Neutrophil (primary cell): ENCODE data around the gene TBC1D22A.
"Not testable (repeated sequence)": the region's sequence is repeated elsewhere in the genome, so short reads cannot be mapped to it uniquely, and the experiment has no call there.

Source experiments
- H3K27ac ChIP-seq: fragments of 200-600 bp; sonication (generic); 2 replicates; pipeline ENCODE4 v1.5.1; 2016; ENCODE audit warnings: mild to moderate bottlenecking, moderate library complexity
- H3K27me3 ChIP-seq: fragments of 200-600 bp; sonication (generic); 2 replicates; pipeline ENCODE4 v1.6.0; 2016; ENCODE audit warnings: mild to moderate bottlenecking
- H3K36me3 ChIP-seq: fragments of 200-600 bp; sonication (generic); 2 replicates; pipeline ENCODE4 v1.5.1; 2017
- H3K4me1 ChIP-seq, 2 experiments: fragments of 200-600 bp in 1 of 2; sonication (generic) in 1 of 2; 1 replicate in 1 of 2; 2 replicates in 1 of 2; pipeline versions ENCODE4 v1.5.1 to v1.6.1; 2013 to 2016; ENCODE audit warnings: low read depth in 1 of 2, low read length in 1 of 2, mild to moderate bottlenecking in 1 of 2, moderate library complexity in 1 of 2; ENCODE audit not compliant: control insufficient read depth in 1 of 2, insufficient read depth in 1 of 2
- H3K4me3 ChIP-seq, 2 experiments: fragments of 200-600 bp in 1 of 2; sonication (generic) in 1 of 2; 1 replicate in 1 of 2; 2 replicates in 1 of 2; pipeline ENCODE4 v1.5.1; 2013 to 2016; ENCODE audit warnings: low read depth in 1 of 2, low read length in 1 of 2, mild to moderate bottlenecking in 1 of 2, moderate library complexity in 1 of 2
- H3K9me3 ChIP-seq: fragments of 200-600 bp; sonication (generic); 2 replicates; pipeline ENCODE4 v1.5.1; 2016
- TF ChIP-seq, protein P1 (sequence below): fragments of 200-600 bp; sonication (generic); IDR thresholded peaks from 2 replicates; pipeline ENCODE4 v1.5.1; 2016; ENCODE audit warnings: antibody characterized with exemption

TBC1D22A gene

DNA sequence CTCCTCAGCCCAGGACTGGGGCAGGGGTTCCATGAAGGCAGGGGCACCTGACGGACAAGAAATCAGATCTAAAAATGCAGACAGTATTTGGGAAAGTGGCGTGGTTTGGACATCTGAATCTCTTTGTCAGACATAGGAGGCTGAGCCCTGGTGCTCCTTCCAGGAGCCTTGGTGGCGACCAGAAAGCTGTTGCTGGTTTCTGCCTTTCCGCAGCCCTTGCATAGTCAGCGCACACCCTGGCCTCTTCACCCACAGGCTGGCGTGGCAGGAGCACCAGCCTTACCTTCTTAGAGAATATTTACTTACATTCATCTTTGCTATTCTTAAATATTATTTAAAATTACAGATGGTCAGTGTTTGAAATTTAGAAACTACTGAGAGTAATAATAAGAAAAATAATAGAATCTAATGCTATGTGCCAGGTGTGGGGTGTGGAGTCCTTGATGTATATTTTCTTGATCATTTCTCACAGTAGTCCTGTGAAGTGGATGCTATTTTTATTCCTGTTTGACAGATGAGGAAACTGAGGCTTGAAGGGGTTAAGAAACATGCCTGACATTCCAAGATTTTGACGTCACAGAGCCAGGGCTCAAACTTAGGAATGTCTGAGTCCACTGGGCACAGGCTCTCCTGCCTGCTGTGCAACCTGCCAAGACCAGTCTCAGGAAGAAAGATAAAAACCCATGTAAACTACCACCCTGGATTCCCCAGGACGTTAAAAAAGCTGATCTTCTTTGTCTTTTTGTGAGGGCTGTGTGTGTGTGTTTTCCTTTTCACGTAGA is 51.6 kb downstream of the TBC1D22A start:
- TF ChIP-seq, protein P1, sequence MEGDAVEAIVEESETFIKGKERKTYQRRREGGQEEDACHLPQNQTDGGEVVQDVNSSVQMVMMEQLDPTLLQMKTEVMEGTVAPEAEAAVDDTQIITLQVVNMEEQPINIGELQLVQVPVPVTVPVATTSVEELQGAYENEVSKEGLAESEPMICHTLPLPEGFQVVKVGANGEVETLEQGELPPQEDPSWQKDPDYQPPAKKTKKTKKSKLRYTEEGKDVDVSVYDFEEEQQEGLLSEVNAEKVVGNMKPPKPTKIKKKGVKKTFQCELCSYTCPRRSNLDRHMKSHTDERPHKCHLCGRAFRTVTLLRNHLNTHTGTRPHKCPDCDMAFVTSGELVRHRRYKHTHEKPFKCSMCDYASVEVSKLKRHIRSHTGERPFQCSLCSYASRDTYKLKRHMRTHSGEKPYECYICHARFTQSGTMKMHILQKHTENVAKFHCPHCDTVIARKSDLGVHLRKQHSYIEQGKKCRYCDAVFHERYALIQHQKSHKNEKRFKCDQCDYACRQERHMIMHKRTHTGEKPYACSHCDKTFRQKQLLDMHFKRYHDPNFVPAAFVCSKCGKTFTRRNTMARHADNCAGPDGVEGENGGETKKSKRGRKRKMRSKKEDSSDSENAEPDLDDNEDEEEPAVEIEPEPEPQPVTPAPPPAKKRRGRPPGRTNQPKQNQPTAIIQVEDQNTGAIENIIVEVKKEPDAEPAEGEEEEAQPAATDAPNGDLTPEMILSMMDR = no peak
- Histone ChIP-seq H3K27ac (no peak overlapping the region), H3K9me3 (no peaks in the 10 kb centered on the region), H3K4me1 (no peaks in the 10 kb centered on the region), H3K4me3 (no peak overlapping the region), H3K27me3 (no peaks in the 10 kb centered on the region), H3K36me3 (peaks cover 32% of the 10 kb centered on the region)

DNA sequence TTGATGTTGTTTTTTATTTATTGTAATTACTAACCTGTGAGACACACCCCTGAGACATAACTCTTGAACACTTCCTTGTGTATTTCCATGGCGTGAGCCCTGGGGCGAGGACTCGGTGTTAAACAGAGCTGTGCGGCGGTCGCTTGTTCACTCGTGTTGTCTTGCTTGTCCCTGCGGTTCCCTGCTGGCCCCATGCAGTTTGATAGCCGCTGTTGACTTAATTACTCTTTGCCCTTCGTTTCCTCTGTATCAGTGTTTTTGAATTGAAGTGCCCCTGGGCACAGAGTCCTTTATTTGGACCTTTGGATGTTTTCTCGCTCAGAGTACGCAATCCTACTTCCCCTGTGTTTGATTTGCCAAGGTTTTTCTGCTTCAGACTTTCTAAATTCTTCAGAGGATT is 52.7 kb downstream of the TBC1D22A start:
- no peaks in the 10 kb centered on the region for H3K4me1 ChIP-seq
- no peaks in the 10 kb centered on the region for H3K27me3 ChIP-seq
- TF ChIP-seq, protein P1 = no peak
- no peaks in the 10 kb centered on the region for H3K9me3 ChIP-seq
- H3K36me3 ChIP-seq = peaks cover 26% of the 10 kb centered on the region
- H3K27ac ChIP-seq = no peak overlapping the region
- H3K4me3 ChIP-seq = no peak overlapping the region

DNA sequence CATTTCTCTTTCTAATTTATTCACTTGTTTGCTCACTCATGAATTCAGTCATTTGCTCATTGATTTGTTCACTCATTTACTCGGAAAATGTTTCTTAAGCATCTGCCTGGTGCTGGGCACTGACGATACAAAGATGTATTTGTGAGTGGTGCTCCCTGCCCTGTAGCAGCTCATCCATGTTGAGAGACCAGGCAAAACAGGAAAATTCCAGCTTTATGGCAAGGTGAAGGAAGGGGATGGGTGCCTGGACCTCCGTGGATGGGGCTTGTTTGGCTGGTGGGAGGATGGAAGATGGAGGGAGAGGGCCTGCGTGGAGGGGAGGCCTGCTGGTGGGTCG is 53.1 kb downstream of the TBC1D22A start:
- TF ChIP-seq, protein P1 = no peak
- H3K4me3 ChIP-seq = no peak overlapping the region
- H3K9me3 ChIP-seq = no peaks in the 10 kb centered on the region
- no peaks in the 10 kb centered on the region for H3K4me1 ChIP-seq
- H3K27ac ChIP-seq = no peak overlapping the region
- H3K27me3 ChIP-seq = no peaks in the 10 kb centered on the region
- peaks cover 25% of the 10 kb centered on the region for H3K36me3 ChIP-seq

- H3K4me1 ChIP-seq = no peaks in the 10 kb centered on the region
- H3K4me3 ChIP-seq = no peak overlapping the region
- H3K27ac ChIP-seq = peak overlapping the region; percentile 7
- peaks cover 19% of the 10 kb centered on the region for H3K36me3 ChIP-seq
- TF ChIP-seq, protein P1 = no peak
- no peaks in the 10 kb centered on the region for H3K9me3 ChIP-seq
- H3K27me3 ChIP-seq = no peaks in the 10 kb centered on the region
These were observed 53.7 kb downstream of the TBC1D22A start for GRCh38 chr22:46815896-46816731.

DNA sequence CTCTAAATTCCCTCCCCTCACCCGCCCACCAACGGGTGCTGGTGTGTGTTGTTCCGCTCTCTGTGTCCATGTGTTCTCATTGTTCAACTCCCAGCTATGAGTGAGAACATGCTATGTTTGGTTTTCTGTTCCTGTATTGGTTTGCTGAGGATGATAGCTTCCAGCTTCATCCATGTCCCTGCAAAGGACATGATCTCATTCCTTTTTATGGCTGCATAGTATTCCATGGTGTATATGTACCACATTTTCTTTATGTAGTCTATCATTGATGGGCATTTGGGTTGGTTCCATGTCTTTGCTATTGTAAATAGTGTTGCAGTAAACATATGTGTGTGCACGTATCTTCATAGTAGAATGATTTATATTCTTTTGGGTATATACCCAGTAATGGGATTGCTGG is 54.9 kb downstream of the TBC1D22A start:
- H3K27me3 ChIP-seq, H3K4me1 ChIP-seq, H3K27ac ChIP-seq, H3K4me3 ChIP-seq, H3K9me3 ChIP-seq: not testable (repeated sequence)
- peaks cover 11% of the 10 kb centered on the region for H3K36me3 ChIP-seq

- Histone ChIP-seq H3K27ac (no peak overlapping the region), H3K4me3 (no peak overlapping the region), H3K9me3 (no peaks in the 10 kb centered on the region), H3K27me3 (no peaks in the 10 kb centered on the region), H3K36me3 (peaks cover 33% of the 10 kb centered on the region), H3K4me1 (no peaks in the 10 kb centered on the region)
- TF ChIP-seq, protein P1 = no peak
These were observed 60.8 kb downstream of the TBC1D22A start for GRCh38 chr22:46823248-46823647.
